NCI-H1048 (cell line): ENCODE results near the gene GSTT2B.
"Not testable (repeated sequence)": the region's sequence is repeated elsewhere in the genome, so short reads cannot be mapped to it uniquely, and the experiment has no call there.

Experiments
- DNase-seq: peaks from one replicate; lab custom pipeline; 2025; lab: John Stamatoyannopoulos, UW

GSTT2B gene

GRCh38 chr22:23940166-23940565 is 20.8 kb downstream of the GSTT2B start:
- DNase-seq, result not testable (repeated sequence)

GRCh38 chr22:23939017-23939357 is 22.0 kb downstream of the GSTT2B start:
- DNase-seq, result no peak

GRCh38 chr22:23938328-23939016 is 22.5 kb downstream of the GSTT2B start:
- DNase-seq, result no peak

- no peak for DNase-seq
Measured at GRCh38 chr22:23926561-23926960, 34.4 kb downstream of the GSTT2B start.

- no peak for DNase-seq
Measured at GRCh38 chr22:23925020-23925606, 35.9 kb downstream of the GSTT2B start.

DNA sequence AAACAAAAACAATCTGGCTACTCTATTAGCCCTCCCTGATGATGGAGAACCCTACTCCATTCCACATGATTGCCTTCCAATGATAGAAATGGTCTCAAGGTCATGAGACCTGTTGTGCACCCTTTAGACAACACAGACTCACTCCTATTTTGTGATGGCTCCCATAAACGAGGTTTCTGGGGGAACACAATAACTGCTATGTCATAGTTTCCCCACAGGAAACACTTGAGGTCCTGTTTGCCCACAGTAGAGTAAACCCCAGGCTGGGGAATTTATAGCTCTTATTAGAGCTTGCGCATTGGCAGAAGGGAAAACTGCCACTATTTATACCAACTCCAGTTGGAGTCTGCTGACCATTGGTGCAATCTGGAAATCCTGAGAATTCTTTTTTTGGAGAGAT is 38.1 kb downstream of the GSTT2B start:
- no peak for DNase-seq

DNA sequence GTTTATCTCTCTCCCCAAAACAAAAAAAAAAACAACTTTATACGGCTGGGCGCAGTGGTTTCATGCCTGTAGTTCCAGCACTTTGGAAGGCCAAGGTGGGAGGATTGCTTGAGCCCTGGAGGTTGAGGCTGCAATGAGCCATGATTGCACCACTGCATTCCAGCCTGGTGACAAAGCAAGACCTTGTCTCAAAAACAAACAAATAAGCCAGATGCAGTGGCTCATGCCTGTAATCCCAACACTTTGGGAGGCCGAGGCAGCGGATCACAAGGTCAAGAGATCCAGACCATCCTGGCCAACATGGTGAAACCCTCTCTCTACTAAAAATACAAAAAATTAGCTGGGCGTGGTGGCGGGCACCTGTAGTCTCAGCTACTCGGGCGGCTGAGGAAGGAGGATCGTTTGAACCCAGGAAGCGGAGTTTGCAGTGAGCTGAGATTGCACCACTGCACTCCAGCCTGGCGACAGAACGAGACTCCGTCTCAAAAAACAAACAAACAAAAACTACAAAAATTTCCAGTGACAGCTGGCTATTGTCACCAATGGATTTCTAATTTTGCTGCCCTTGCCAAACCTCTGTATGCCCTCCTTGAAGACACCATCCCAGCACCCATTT is 39.3 kb downstream of the GSTT2B start:
- not testable (repeated sequence) for DNase-seq

DNA sequence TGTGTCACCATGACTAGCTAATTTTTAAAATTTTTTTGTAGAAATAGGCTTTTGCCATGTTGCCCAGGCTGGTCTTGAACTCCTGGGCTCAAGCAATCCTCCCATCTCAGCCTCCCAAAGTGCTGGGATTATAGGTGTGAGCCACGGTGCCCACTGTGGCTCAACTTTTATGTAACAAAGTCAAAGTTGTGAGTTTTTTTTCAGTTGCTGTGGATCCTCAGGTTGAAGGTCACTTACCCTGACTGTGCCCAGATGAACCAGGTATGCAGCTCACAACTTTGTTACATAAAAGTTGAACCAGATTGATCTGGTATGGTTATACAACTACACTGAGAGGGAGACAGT is 40.8 kb downstream of the GSTT2B start:
- not testable (repeated sequence) for DNase-seq

DNA sequence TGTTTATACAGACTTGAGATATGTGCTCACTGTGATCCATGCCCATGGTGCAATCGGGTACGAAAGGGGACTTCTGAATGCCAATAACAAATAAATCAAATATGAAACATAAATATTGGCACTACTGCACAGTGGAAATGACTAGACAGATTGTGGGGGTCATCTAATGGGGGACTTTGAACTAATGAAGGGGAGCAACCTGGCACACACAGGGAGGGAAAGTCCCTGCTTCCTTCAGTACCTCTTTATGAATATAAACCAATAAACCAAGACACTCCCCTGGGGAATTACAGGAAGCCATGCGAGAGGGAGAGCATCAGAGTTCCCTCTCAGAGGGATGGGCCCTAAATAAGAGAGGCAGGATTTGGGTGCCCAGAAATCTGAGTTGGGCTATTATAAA is 45.7 kb downstream of the GSTT2B start:
- no peak for DNase-seq

- peak; percentile 98 for DNase-seq
Measured at GRCh38 chr22:23913661-23914353, 47.2 kb downstream of the GSTT2B start.

DNA sequence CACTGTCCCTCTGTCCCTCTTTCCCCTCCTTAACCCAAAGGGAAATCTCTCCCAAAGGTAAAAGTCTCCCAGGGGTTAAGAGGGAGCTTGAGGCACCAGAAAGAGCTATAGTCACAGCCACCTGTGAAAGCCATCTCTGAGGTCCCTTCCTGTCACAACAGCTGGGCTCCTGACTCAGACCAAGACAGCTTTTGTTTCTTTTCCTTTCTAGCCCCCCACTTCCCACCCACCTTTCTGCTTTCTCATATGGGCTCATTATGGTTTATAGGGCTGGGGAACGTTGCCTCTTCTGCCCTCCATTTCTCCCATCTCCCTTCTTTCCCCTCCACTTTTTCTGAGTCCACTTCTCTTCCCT is 47.7 kb downstream of the GSTT2B start:
- no peak for DNase-seq

GRCh38 chr22:23912293-23912903 is 48.6 kb downstream of the GSTT2B start:
- DNase-seq, result no peak

- DNase-seq, result no peak
Measured at GRCh38 chr22:23911318-23911980, 49.5 kb downstream of the GSTT2B start.

DNA sequence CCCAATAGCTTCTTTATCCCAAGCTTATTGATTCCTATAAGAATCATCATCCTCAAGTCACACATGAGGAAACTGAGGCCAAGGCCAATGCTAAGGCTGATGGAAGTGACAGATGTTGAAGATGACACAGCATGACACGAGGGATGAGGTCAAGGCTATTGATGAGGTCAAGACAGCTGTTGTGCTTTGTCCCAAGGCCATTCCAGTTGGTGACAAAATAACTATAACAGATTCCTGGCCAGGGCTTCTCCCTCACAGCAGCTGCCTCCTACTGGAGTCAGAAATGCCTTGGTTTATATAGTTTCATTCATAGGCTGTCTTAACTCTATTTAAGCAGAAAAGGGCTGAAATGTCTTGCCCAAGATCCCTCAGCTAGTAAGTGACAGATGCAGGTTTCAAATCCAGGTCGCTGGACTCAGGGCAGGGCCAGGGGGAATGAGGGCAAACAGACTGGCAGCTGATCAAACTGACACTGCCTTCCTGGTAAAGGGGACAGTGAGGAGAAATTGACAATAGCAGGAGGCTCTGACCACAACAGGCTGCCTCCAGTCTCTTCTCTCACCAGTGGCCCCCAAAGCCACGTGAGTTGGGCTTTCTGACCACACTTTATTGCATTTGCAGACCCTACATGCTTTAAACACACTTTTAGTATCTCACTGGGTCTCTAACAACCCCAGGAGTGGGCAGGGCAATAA is 50.4 kb downstream of the GSTT2B start:
- DNase-seq, result no peak

- DNase-seq, result peak; percentile 59
Measured at GRCh38 chr22:23909296-23909898, 51.6 kb downstream of the GSTT2B start.

- DNase-seq, result no peak
Measured at GRCh38 chr22:23908587-23909205, 52.3 kb downstream of the GSTT2B start.

- not testable (repeated sequence) for DNase-seq
Measured at GRCh38 chr22:23907423-23907822, 53.6 kb downstream of the GSTT2B start.
